GM19193 (cell line): Measurements from ENCODE around the gene SIN3A.

ENCODE experiments used
- POLR2A ChIP-seq: IDR thresholded peaks from 4 replicates; pipeline ENCODE4 v1.6.1; 2011; ENCODE audit not compliant: insufficient read depth, insufficient read length; ENCODE audit errors: extremely low read depth

The SIN3A gene

GRCh38 chr15:75451674-75452363, at the start of gene SIN3A:
TSS of gene SIN3A (minus strand) at chr15:75451690. CDS start at chr15:75430375, 21,315 bp downstream.
- TF ChIP-seq POLR2A = peak; percentile 19

- TF ChIP-seq POLR2A = no peak
Measured at GRCh38 chr15:75493732-75494131, 42.2 kb upstream of the SIN3A start.

- no peak for TF ChIP-seq POLR2A
Measured at GRCh38 chr15:75483961-75484360, 32.5 kb upstream of the SIN3A start.

- no peak for TF ChIP-seq POLR2A
Measured at GRCh38 chr15:75483106-75483505, 31.6 kb upstream of the SIN3A start.

GRCh38 chr15:75479670-75480069, 28.2 kb upstream of the SIN3A start:
- TF ChIP-seq POLR2A = no peak

- TF ChIP-seq POLR2A = no peak
Measured at GRCh38 chr15:75468913-75469598, 17.6 kb upstream of the SIN3A start.

- no peak for TF ChIP-seq POLR2A
Measured at GRCh38 chr15:75460646-75461045, 9.2 kb upstream of the SIN3A start.

- TF ChIP-seq POLR2A = no peak
Measured at GRCh38 chr15:75459581-75459980, 8.1 kb upstream of the SIN3A start.

- no peak for TF ChIP-seq POLR2A
Measured at GRCh38 chr15:75456710-75457109, 5.2 kb upstream of the SIN3A start.

GRCh38 chr15:75455982-75456531, 4.6 kb upstream of the SIN3A start:
- TF ChIP-seq POLR2A = peak; percentile 48

GRCh38 chr15:75455424-75455981, 4.0 kb upstream of the SIN3A start:
- peak; percentile 36 for TF ChIP-seq POLR2A

- peak; percentile 29 for TF ChIP-seq POLR2A
Measured at GRCh38 chr15:75454471-75455378, 3.2 kb upstream of the SIN3A start.

- TF ChIP-seq POLR2A = peak; percentile 60
Measured at GRCh38 chr15:75453703-75454470, 2.4 kb upstream of the SIN3A start.
